ENCODE results near the gene PITPNC1.

DNA sequence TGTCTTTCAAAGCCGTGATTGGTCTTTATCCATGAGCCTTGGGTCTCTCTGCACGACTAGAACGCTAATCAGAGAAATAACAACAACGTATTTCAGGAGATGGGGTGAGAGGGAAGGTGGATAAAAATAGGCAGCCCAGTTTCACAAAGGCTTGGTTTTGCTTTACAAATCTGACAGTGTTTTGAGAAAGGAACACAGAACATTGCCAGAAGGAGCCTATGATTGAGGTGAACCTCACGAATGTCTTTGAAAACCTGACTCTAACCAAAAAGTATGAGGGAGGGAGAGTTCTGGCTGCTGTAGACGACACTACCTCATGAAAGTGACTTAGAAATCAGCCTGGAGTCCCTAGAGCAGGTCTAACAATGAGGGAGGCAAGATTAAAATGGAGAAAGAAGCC is 302.6 kb downstream of the PITPNC1 start:
- TF ChIP-seq, protein P1, sequence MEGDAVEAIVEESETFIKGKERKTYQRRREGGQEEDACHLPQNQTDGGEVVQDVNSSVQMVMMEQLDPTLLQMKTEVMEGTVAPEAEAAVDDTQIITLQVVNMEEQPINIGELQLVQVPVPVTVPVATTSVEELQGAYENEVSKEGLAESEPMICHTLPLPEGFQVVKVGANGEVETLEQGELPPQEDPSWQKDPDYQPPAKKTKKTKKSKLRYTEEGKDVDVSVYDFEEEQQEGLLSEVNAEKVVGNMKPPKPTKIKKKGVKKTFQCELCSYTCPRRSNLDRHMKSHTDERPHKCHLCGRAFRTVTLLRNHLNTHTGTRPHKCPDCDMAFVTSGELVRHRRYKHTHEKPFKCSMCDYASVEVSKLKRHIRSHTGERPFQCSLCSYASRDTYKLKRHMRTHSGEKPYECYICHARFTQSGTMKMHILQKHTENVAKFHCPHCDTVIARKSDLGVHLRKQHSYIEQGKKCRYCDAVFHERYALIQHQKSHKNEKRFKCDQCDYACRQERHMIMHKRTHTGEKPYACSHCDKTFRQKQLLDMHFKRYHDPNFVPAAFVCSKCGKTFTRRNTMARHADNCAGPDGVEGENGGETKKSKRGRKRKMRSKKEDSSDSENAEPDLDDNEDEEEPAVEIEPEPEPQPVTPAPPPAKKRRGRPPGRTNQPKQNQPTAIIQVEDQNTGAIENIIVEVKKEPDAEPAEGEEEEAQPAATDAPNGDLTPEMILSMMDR (conservative IDR thresholded peaks at IDR 0.05; ENCODE audit: low read depth, low read length), result no peak
- TF ChIP-seq EZH2 (IDR thresholded peaks at IDR 0.05; ENCODE audit: borderline replicate concordance, low read depth, low read length, poor library complexity, severe bottlenecking), result no peak

Measured in A673 (cell line).